Kidney epithelial cell (primary cell): ENCODE measurements around the gene ERLEC1. TPM values are rescaled to one million over a fixed set of nuclear protein-coding genes. Genes with fewer than 3 reads are reported as not detected.

Experiments used
- DNase-seq: peaks from one replicate; pipeline ENCODE4 v3.0.0-alpha.2; 2010; ENCODE audit warnings: low read depth
- H3K27me3 ChIP-seq: 2 replicates; pipeline ENCODE4 v1.6.0; 2011; ENCODE audit warnings: low read length; ENCODE audit not compliant: control insufficient read depth, insufficient read depth
- H3K36me3 ChIP-seq: 2 replicates; pipeline ENCODE4 v1.5.1; 2011; ENCODE audit warnings: low read length; ENCODE audit not compliant: control insufficient read depth, insufficient read depth
- H3K4me3 ChIP-seq: 2 replicates; pipeline ENCODE4 v1.5.1; 2011; ENCODE audit warnings: low read depth, mild to moderate bottlenecking, control low read depth, low read length
- total RNA-seq: library from RNA; depleted of rRNA; stranded (reverse); fragments of >200 nt; gene quantifications from 2 replicates; pipeline ENCODE4 v1.2.3, GENCODE V29; 2015
- TF ChIP-seq, protein P1 (sequence below): IDR thresholded peaks from 2 replicates; pipeline ENCODE4 v1.5.1; 2011; ENCODE audit warnings: mild to moderate bottlenecking, moderate library complexity, low read length, control low read depth, inconsistent platforms; ENCODE audit not compliant: insufficient read depth, poor library complexity, severe bottlenecking

ERLEC1 gene
- total RNA-seq, 1 donor from 2014 or later: 51.9 TPM

DNA sequence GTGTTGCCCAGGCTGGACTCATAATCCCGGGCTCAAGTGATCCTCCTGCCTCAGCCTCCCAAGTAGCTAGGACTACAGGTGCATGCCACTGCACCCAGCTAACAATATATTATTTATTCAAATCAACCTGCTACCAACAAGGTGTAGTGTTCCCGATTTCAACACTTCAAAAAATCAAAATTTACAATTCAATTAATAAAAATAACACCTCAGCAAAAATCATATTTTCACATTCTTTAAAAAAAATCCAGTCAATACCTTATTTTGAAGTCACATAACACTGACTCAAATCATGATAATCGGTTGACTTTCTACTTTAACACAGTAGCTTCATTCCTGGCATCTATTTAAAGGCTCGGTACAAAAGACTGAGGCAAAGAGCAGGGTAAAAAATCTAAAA is 65.7 kb downstream of the ERLEC1 start:
- Histone ChIP-seq H3K27me3 (no peaks in the 10 kb centered on the region), H3K4me3 (no peak overlapping the region), H3K36me3 (no peaks in the 10 kb centered on the region)
- TF ChIP-seq, protein P1, sequence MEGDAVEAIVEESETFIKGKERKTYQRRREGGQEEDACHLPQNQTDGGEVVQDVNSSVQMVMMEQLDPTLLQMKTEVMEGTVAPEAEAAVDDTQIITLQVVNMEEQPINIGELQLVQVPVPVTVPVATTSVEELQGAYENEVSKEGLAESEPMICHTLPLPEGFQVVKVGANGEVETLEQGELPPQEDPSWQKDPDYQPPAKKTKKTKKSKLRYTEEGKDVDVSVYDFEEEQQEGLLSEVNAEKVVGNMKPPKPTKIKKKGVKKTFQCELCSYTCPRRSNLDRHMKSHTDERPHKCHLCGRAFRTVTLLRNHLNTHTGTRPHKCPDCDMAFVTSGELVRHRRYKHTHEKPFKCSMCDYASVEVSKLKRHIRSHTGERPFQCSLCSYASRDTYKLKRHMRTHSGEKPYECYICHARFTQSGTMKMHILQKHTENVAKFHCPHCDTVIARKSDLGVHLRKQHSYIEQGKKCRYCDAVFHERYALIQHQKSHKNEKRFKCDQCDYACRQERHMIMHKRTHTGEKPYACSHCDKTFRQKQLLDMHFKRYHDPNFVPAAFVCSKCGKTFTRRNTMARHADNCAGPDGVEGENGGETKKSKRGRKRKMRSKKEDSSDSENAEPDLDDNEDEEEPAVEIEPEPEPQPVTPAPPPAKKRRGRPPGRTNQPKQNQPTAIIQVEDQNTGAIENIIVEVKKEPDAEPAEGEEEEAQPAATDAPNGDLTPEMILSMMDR: no peak
- no peak for DNase-seq

DNA sequence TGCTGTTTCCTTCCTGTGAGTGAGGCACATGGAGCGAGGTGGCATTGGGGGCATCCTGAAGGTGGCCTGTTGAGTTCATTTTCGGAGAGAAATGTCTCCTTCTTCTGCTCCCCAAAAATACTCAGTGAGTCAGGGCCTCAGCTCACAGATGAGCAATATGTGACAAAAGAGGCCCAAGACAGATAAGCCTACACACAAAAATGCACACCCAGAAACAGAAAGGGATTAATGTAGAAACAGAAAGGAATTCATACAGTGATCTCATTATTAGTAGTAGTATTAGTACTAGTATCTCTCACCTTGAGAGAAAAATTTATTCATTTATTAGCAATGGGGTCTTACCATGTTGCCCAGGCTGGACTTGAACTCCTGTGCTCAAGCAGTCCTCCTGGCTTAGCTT is 67.8 kb downstream of the ERLEC1 start:
- TF ChIP-seq, protein P1: no peak
- DNase-seq: no peak
- Histone ChIP-seq H3K27me3 (no peaks in the 10 kb centered on the region), H3K4me3 (no peak overlapping the region), H3K36me3 (no peaks in the 10 kb centered on the region)

DNA sequence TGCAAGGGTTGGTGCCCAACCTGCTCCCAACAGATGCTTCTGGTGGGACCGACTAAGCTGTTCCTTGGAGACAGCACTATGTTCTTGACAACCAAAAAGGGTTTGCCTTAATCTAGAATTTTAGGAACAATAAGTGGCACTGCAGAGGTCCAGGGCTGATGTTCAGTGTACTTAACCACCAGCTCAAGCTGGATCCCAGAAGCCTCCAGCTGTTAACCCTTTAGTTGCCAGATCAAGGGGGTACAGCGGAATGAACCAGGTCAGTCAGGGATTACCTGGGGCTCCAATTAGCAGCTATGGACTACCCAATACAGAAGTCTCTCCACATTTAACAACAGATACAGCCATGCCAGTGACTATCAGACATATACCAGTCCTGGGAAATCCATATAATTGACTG is 69.4 kb downstream of the ERLEC1 start:
- H3K36me3 ChIP-seq: no peaks in the 10 kb centered on the region
- DNase-seq: no peak
- TF ChIP-seq, protein P1: no peak

DNA sequence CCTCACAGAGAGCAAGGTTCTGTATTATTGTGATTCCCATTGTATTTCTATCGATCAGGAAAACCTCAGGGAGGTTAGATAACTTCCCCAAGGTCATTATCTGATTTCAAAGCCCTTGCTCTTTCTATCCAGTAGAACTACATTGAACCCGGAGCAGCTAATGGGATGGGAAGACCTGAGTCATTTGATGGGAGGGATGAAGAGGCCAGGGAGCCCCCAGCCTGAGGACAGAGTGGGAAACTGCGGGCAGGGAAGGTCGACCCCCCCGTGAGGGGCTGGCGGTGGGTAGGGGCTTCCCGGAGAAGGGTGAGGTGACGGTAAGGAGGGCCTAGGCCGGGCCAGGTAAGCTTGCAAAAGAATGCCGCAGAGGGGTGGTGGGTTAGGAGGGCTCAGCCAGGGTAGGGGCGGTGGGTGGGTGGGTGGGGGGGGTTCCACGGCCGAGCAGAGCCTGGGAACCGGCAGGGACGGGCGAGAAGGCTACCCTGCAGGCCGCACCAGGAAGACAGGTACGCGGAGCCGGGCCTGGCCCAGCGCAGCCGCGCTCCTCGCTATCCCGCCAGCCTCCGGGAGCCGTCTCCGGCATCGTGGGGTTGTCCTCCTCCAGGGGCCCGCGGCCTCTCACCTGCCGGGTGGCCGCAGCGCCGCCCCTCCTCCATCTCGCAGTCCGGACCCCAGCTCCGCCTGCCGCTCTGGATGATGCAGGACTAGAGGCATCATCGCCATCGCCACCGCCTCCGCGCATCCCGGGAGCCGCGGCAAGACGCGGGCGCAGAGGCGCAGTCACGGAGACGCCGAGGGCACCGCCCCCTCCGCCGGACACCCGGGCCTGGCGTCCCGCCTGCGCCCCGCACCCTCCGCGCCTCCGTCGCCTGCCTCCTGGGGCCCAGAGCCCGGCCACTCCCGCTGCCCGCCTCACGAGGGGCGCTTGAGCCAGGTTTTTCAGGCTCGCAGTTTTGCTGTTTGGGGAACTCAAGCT is 72.7 kb downstream of the ERLEC1 start, which contains the start of gene GPR75:
Gene GPR75 (minus strand): TSS at position 762 of the 976 bp plus-strand sequence. CDS start 5,211 bp downstream, outside the sequence.
- TF ChIP-seq, protein P1: no peak
- H3K36me3 ChIP-seq: no peaks in the 10 kb centered on the region
- no peak for DNase-seq
- peak within 1 kb of the TSS; percentile 49 for H3K4me3 ChIP-seq
- no peaks in the 10 kb centered on the region for H3K27me3 ChIP-seq

More for the DNA sequence above, 69.4 kb downstream of the ERLEC1 start:
- Histone ChIP-seq H3K4me3 (no peak overlapping the region), H3K27me3 (no peaks in the 10 kb centered on the region)

DNA sequence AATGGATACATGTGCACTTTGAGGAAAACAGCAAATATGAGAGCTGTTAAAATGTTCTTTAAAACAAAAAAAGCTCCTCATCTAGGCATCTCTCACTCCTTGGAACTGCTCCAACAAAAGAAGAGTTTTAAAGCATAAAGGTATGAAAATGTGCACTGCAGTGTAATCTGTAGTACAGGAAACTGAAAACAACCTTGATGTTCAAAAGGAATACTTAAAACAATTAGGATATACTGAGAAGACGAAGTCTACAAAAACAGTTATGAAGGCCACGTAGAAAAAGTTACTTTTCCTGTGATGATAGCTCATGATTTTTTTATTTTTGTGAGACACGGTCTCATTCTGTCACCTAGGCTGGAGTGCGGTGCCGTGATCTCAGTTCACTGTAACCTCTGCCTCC is 75.0 kb downstream of the ERLEC1 start:
- Histone ChIP-seq H3K27me3 (no peaks in the 10 kb centered on the region), H3K4me3 (no peak overlapping the region)
- TF ChIP-seq, protein P1: no peak

More for the DNA sequence above, 75.0 kb downstream of the ERLEC1 start:
- no peak for DNase-seq
- H3K36me3 ChIP-seq: no peaks in the 10 kb centered on the region
